H1 (cell line): Measurements from ENCODE around the gene RUFY3. TPM values are rescaled to one million over a fixed set of nuclear protein-coding genes. Genes with fewer than 3 reads are reported as not detected.

Source experiments
- GABPA ChIP-seq: IDR thresholded peaks from 2 replicates; pipeline ENCODE4 v1.6.1; 2011; ENCODE audit warnings: mild to moderate bottlenecking, low read length, moderate library complexity, borderline replicate concordance; ENCODE audit not compliant: insufficient read depth
- polyA plus RNA-seq, 7 experiments: library from polyadenylated mRNA; depleted of rRNA in 3 of 7; stranded (reverse) in 5 of 7; unstranded in 2 of 7; fragments of >200 nt in 5 of 7; fragments of 200-250 nt in 2 of 7; gene quantifications; 1 replicate in 5 of 7; 2 replicates in 1 of 7; 4 replicates in 1 of 7; pipeline versions ENCODE4 v1.2.1 to v1.2.3, GENCODE V29; 2011 to 2013; ENCODE audit warnings: missing spikeins in 2 of 7, mixed read lengths in 2 of 7
- total RNA-seq: library from RNA; stranded (reverse); fragmentation: NEBNext Ultra II Directional; extraction: Animal tissue kit (Norgen Biotek cat#: 25700); gene quantifications from 2 replicates; pipeline ENCODE4 v1.2.1, GENCODE V29; 2021

The RUFY3 gene
- total and polyA plus RNA-seq, 2 of the 8 experiments (the other 6 are each of a cell fraction or from before 2014, with no cell fraction given) = 7.8 to 33.1 TPM

DNA sequence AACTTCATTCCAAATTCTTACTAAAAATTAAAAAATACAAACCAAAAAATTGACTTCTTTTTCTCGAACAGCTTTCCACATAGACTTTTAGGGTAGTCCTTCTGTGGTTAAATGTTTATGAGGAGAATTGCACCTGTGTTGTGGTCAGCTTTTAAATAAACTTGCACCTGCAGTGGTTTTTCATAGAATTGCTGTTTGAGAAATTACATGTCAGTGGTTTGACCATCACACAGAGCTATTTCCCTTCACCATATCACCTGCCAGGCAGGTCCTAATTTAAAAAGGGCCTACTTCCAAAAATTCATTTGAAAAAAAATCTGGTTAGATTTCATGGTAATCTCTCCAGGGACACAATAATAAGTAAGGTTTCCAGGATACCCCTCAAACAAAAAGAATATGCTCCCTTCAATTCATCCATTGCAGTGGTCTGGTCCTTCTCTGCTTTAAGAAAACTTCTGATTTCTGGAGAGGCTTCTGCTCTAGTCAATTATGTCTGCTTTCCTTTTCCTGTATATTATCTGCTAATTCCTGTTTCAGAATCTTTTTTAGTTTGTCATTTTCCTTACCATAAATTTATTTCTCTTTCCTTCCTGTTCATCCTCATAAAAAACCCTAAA lies 43.3 kb upstream of the RUFY3 start (continued):
- no peak for TF ChIP-seq GABPA
